Neural progenitor cell (in vitro differentiated cells): Measurements from ENCODE around the gene TNFRSF6B. TPM values are rescaled to one million over a fixed set of nuclear protein-coding genes. Genes with fewer than 3 reads are reported as not detected.
"Not testable (repeated sequence)": the region's sequence is repeated elsewhere in the genome, so short reads cannot be mapped to it uniquely, and the experiment has no call there.

Experiments
- DNase-seq: peaks from one replicate; pipeline ENCODE4 v3.0.0-alpha.2; 2016; ENCODE audit warnings: low spot score
- H2AFZ ChIP-seq: fragments of 200-600 bp; sonication (generic); replicated peaks from 2 replicates; pipeline ENCODE4 v1.6.1; 2016; ENCODE audit warnings: antibody characterized with exemption
- H3F3A ChIP-seq: fragments of 200-600 bp; sonication (generic); 2 replicates; pipeline ENCODE4 v1.6.1; 2016; ENCODE audit warnings: antibody characterized with exemption, low read depth
- H3K27ac ChIP-seq: fragments of 200-600 bp; sonication (generic); 2 replicates; pipeline ENCODE4 v1.5.1; 2016; ENCODE audit warnings: mild to moderate bottlenecking
- H3K27me3 ChIP-seq: fragments of 200-600 bp; sonication (generic); 2 replicates; pipeline ENCODE4 v1.6.1; 2016; ENCODE audit warnings: mild to moderate bottlenecking, moderate library complexity
- H3K36me3 ChIP-seq: fragments of 200-600 bp; sonication (generic); 2 replicates; pipeline ENCODE4 v1.5.1; 2016
- H3K4me1 ChIP-seq: fragments of 200-600 bp; sonication (generic); 2 replicates; pipeline ENCODE4 v1.6.1; 2016; ENCODE audit warnings: mixed run types
- H3K4me2 ChIP-seq: fragments of 200-600 bp; sonication (generic); 2 replicates; pipeline ENCODE4 v1.6.1; 2016
- H3K4me3 ChIP-seq: fragments of 200-600 bp; sonication (generic); 2 replicates; pipeline ENCODE4 v1.5.1; 2016
- H3K79me2 ChIP-seq: fragments of 200-600 bp; sonication (generic); 2 replicates; pipeline ENCODE4 v1.6.1; 2016; ENCODE audit warnings: low read depth
- H3K9ac ChIP-seq: fragments of 200-600 bp; sonication (generic); 2 replicates; pipeline ENCODE4 v1.6.1; 2016
- H3K9me3 ChIP-seq: fragments of 200-600 bp; sonication (generic); 2 replicates; pipeline ENCODE4 v1.5.1; 2016; ENCODE audit warnings: low read depth
- H4K20me1 ChIP-seq: fragments of 200-600 bp; sonication (generic); 2 replicates; pipeline ENCODE4 v1.6.1; 2016; ENCODE audit warnings: low read depth
- H3K27ac Mint-ChIP-seq: 3 replicates; pipeline ENCODE4 v1.8.0; 2021; ENCODE audit warnings: mixed read lengths
- H3K27me3 Mint-ChIP-seq: 2 replicates; pipeline ENCODE4 v1.8.0; 2022; ENCODE audit warnings: low read depth, mild to moderate bottlenecking, inconsistent platforms, moderate library complexity, mixed read lengths; ENCODE audit not compliant: insufficient read depth
- H3K36me3 Mint-ChIP-seq: 3 replicates; pipeline ENCODE4 v1.8.0; 2021; ENCODE audit warnings: mixed read lengths
- H3K4me1 Mint-ChIP-seq: 3 replicates; pipeline ENCODE4 v1.8.0; 2021; ENCODE audit warnings: mixed read lengths
- H3K4me3 Mint-ChIP-seq: 3 replicates; pipeline ENCODE4 v1.8.0; 2021; ENCODE audit warnings: mild to moderate bottlenecking, moderate library complexity, mixed read lengths
- H3K9me3 Mint-ChIP-seq: 3 replicates; pipeline ENCODE4 v1.8.0; 2020; ENCODE audit warnings: mixed read lengths
- CTCF ChIP-seq: fragments of 200-600 bp; sonication (generic); IDR thresholded peaks from 2 replicates; pipeline ENCODE4 v1.5.1; 2017; ENCODE audit warnings: antibody characterized with exemption, mild to moderate bottlenecking
- EZH2 ChIP-seq: fragments of 200-600 bp; sonication (generic); IDR thresholded peaks from 2 replicates; pipeline ENCODE4 v1.6.1; 2017; ENCODE audit warnings: antibody characterized with exemption, mild to moderate bottlenecking, moderate library complexity
- EZH2phosphoT487 ChIP-seq: fragments of 200-600 bp; sonication (generic); IDR thresholded peaks from 2 replicates; pipeline ENCODE4 v1.6.1; 2017; ENCODE audit warnings: antibody characterized with exemption
- total RNA-seq: library from RNA; depleted of rRNA; stranded (reverse); fragments of >200 nt; gene quantifications from 2 replicates; pipeline ENCODE4 v1.2.3, GENCODE V29; 2015; ENCODE audit warnings: low replicate concordance

TNFRSF6B gene
- total RNA-seq, 1 donor from 2014 or later, result not detected

- peaks cover 3% of the 10 kb centered on the region for H3K36me3 ChIP-seq
Measured at GRCh38 chr20:63718996-63719395, 22.5 kb downstream of the TNFRSF6B start.

GRCh38 chr20:63722967-63723622 lies 26.6 kb downstream of the TNFRSF6B start:
- peaks cover 45% of the 10 kb centered on the region for H3K36me3 Mint-ChIP-seq
- H2AFZ ChIP-seq, H3K4me1 Mint-ChIP-seq, DNase-seq, H3K4me1 ChIP-seq, H3K9me3 ChIP-seq, H3K4me3 Mint-ChIP-seq, H3K27ac Mint-ChIP-seq, H3K4me2 ChIP-seq, H3K27ac ChIP-seq, H3K9ac ChIP-seq, H3K4me3 ChIP-seq, H3F3A ChIP-seq, H3K27me3 Mint-ChIP-seq, H3K27me3 ChIP-seq, H3K36me3 ChIP-seq: not testable (repeated sequence)
- Histone ChIP-seq H4K20me1 (peaks cover 12% of the 10 kb centered on the region), H3K79me2 (peaks cover 39% of the 10 kb centered on the region)
- H3K9me3 Mint-ChIP-seq, result peaks cover 27% of the 10 kb centered on the region

More at GRCh38 chr20:63718996-63719395, 22.5 kb downstream of the TNFRSF6B start:
- Histone ChIP-seq H4K20me1 (peaks cover 6% of the 10 kb centered on the region), H3K4me3 (no peak overlapping the region), H2AFZ (no peak overlapping the region), H3K4me1 (no peaks in the 10 kb centered on the region), H3K27me3 (no peaks in the 10 kb centered on the region), H3F3A (no peaks in the 10 kb centered on the region), H3K4me2 (no peak overlapping the region), H3K79me2 (peaks cover 68% of the 10 kb centered on the region), H3K27ac (no peak overlapping the region), H3K9ac (no peak overlapping the region), H3K9me3 (no peaks in the 10 kb centered on the region)
- H3K4me3 Mint-ChIP-seq, result no peak overlapping the region
- H3K27me3 Mint-ChIP-seq, result peaks cover 4% of the 10 kb centered on the region
- peaks cover 33% of the 10 kb centered on the region for H3K9me3 Mint-ChIP-seq
- H3K27ac Mint-ChIP-seq, result no peak overlapping the region
- H3K36me3 Mint-ChIP-seq, result peaks cover 52% of the 10 kb centered on the region
- DNase-seq, result no peak
- H3K4me1 Mint-ChIP-seq, result no peaks in the 10 kb centered on the region
- no peak for TF ChIP-seq EZH2phosphoT487

- H3F3A ChIP-seq, result peaks cover 13% of the 10 kb centered on the region
- not testable (repeated sequence) for H3K4me3 Mint-ChIP-seq, H3K27ac Mint-ChIP-seq, H3K9ac ChIP-seq, H3K27me3 Mint-ChIP-seq, H3K9me3 ChIP-seq, H3K27ac ChIP-seq, H4K20me1 ChIP-seq, H3K4me1 ChIP-seq, H3K9me3 Mint-ChIP-seq, H3K27me3 ChIP-seq, H3K4me1 Mint-ChIP-seq, H3K79me2 ChIP-seq, H3K4me2 ChIP-seq, DNase-seq, H3K36me3 ChIP-seq, H3K4me3 ChIP-seq, H2AFZ ChIP-seq
- peaks cover 24% of the 10 kb centered on the region for H3K36me3 Mint-ChIP-seq
Measured at GRCh38 chr20:63730189-63730733, 33.8 kb downstream of the TNFRSF6B start.

- H3K36me3 ChIP-seq, result no peaks in the 10 kb centered on the region
- peaks cover 5% of the 10 kb centered on the region for H3K27me3 Mint-ChIP-seq
- H3K27ac ChIP-seq, result no peak overlapping the region
- H3K79me2 ChIP-seq, result peaks cover 7% of the 10 kb centered on the region
- peaks cover 16% of the 10 kb centered on the region for H4K20me1 ChIP-seq
- peaks cover 17% of the 10 kb centered on the region for H3K36me3 Mint-ChIP-seq
- no peak overlapping the region for H3K4me2 ChIP-seq
- no peak overlapping the region for H2AFZ ChIP-seq
- TF ChIP-seq EZH2phosphoT487 (no peak), CTCF (no peak), EZH2 (no peak)
- no peak overlapping the region for H3K4me3 Mint-ChIP-seq
- H3K4me3 ChIP-seq, result no peak overlapping the region
- H3F3A ChIP-seq, result peaks cover 13% of the 10 kb centered on the region
- H3K4me1 ChIP-seq, result no peaks in the 10 kb centered on the region
- H3K9me3 Mint-ChIP-seq, result peaks cover 2% of the 10 kb centered on the region
- H3K27me3 ChIP-seq, result peaks cover 2% of the 10 kb centered on the region
- H3K4me1 Mint-ChIP-seq, result no peaks in the 10 kb centered on the region
- H3K27ac Mint-ChIP-seq, result no peak overlapping the region
- no peaks in the 10 kb centered on the region for H3K9me3 ChIP-seq
- DNase-seq, result no peak
- no peak overlapping the region for H3K9ac ChIP-seq
Measured at GRCh38 chr20:63731410-63731809, 35.0 kb downstream of the TNFRSF6B start.
